DMS53 treated with DMSO at 0.1 percent for 48 hours (cell line): ENCODE data around the gene CCDC74B.
"Not testable (repeated sequence)": the region's sequence is repeated elsewhere in the genome, so short reads cannot be mapped to it uniquely, and the experiment has no call there.

Experiments used
- DNase-seq: peaks from one replicate; lab custom pipeline; 2025; ENCODE audit not compliant: unreplicated experiment; lab: John Stamatoyannopoulos, UW

CCDC74B gene

DNA sequence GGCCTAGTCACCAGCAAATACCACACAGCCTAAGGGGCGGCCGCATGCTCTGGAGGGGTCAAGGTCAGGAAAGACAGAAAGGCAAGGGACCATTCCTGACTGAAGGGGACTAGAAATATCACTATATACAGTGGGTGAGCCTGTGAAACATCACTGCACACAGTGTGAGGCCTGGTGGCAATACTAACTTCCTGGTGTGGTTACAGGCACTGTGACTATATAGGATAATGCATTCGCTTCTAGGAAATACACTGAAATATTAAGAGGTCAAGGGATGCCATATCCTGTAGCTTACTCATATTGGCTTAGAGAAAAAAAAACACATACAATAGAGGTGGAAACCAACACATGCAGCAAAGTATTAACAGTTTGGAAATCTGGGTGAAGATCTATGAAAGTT is 24.3 kb upstream of the CCDC74B start:
- DNase-seq = not testable (repeated sequence)

DNA sequence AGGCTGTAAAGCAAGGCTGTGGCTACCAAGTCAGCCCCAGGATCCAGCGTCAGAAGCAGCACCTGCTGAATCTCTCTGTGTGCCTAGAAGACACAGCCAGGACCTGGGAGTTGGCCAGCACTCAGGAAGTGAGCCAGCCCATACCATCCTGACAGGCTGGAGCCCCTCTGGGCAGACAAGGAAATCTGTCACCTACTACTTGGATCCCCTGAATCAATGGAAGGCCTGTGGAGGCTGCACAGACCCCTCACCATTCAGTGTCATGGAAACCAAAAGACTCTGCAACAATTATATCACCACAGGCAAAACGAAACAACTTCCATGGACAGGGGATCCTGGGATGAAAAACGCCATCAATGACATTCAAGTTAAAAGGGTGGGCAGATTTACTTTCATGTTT is 21.7 kb upstream of the CCDC74B start:
- DNase-seq = not testable (repeated sequence)

DNA sequence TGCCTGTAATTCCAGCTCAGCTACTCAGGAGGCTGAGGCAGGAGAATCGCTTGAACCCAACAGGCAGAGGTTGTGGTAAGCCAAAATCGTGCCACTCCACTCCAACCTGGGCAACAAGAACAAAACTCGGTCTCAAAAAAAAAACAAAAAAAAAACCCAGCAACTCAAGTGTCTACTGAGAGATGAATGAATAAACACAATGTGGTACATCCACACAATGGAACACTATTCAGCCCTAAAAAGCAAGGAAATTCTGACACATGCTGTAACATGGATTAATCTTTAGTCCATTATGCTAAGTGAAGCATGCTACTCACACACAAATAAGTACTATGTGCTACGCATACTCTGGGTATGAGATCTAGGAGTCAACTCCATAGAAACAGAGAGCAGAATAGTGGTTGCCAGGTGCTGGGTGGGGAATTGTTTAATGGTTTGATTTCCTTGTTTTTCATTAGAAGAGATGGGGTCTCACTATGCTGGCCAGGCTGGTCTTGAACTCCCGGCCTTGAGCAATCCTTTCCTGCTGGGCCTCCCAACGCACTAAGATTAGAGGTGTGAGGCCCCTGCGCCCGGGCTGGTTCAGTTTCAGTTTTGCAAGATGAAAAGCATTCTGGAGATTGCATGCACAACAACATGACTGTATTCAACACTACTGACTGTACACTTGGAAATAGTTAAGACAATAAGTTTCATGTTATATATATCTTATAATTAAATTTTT is 20.5 kb upstream of the CCDC74B start:
- no peak for DNase-seq

DNA sequence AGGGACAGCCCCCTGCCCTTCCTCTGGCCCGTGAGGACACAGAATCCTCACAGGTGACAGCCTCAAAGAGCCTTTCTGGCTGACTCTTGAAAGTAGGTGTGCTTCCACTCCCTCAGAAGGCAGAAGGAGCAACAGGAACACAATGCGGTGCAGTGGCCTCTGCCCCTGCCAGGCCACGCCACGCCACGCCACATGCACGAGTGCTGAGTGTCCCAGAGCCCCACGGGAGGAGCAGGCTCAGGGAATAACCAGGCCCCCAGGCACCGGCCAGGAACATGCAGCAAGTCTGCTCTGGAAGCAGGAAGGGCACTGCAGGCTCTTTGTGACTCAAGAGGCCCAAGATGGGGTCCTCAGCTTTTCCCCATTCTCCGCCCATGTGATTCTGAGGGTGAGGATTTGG is 18.1 kb upstream of the CCDC74B start:
- no peak for DNase-seq

DNA sequence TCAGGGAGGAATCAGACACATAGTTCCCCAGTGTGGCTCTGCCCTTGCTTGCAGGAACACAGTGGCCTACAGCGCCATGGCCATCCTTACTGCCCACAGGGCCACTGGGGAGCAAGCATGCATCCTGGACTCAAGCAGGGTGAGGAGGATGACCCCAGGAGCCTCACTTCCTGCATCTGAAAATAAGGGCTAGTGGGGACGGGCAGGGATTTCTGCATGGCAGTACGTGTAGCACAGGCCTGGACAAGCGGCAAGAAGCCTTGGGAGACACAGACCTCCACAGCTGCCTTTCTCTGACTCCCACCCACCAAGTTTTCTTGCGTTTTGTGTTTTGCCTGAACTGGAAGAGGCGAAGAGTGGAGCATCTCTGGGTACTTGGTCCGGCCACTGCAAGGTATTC is 17.6 kb upstream of the CCDC74B start:
- not testable (repeated sequence) for DNase-seq

DNA sequence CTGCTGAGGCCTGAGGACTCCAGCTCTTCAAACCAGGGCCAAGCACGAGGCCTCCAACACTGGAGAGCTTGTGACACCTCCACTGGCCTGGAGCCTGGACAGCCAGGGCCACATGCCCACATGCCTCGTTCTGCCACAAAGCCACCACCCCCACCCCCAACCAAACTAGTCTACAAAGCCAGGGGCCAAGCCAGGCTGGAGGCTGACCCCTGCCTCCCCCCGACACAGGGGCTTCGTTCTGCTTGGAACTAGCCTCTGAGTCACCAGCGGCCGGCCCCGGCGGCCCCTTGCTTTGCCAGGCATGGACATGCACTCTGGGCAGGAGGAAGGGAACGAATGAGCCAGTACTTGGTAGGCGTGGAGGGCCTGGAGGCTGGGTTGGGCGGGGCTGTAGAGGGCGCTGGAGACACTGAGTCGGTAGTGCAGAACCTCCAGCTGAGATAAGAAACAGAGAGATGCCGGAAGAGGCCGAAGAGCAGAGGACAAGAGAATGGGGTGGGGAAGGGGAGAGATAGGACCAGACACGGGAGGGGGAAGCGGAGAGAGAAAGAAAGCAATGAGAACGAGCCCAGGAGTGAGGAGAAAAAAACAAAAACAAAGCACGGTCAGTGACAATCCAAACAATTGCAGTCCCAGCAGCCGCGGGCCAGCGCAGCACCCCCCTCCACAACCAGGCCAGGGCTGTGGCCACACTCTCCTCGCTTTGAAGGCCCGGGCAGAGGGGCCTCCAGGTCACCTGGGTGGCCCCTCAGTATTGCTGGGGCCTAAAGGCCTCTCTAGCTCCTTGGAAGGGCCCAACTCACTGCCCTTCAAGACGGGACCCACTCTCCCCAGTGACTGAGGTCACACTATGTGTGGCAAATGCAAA is 16.2 kb upstream of the CCDC74B start:
- not testable (repeated sequence) for DNase-seq

DNA sequence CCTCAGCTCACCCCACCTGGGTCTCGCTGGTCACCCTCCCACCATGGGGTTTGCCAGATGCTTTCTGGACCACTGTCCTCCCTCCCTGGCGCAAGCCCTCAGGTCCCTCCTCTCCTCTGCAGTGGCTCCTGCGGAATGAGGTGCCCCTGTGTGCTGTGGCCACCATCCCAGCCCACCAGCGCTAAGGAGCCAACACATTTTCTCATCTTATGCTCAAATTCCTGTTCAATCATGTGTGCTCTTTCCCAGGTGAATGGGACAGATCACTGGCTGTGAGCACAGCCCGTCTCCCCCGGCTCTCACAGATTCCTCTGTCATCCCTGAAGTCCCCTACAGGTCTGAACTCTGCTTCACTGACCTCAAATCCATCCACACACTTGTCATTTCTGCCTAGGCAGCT is 15.2 kb upstream of the CCDC74B start:
- DNase-seq = no peak

DNA sequence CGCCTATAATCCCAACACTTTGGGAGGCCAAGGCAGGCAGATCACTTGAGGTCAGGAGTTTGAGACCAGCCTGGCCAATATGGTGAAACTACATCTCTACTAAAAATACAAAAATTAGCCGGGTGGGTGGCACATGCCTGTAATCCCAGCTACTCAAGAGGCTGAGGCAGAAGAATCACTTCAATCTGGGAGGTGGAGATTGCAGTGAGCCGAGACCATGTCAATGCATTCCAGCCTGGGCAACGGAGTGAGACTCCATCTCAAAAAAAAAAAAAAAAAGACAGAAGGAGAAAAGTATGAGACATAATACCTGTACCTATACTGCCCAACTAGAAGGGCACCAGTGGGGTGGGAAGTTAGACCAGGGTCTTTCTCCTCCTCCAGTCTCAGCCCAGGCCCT is 14.5 kb upstream of the CCDC74B start:
- DNase-seq = not testable (repeated sequence)

DNA sequence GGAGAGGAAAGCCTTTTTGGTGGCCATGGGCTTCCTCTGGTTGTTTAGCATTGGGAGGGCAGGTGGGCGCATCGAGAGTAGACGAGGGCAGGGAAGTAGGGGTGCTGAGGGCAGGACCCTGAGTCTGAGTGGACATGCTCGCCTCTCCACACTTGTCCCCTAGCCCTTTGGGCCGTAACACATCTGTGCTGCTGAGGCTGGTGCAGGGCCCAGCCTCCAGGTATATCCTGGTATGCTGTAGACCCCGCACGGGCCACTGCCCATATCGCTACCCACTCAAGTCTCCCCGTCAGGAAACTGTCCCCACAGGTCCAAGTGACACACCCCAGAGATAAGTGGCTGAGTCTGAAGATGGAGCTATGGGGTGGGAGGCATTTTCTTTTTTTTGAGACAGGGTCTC is 13.7 kb upstream of the CCDC74B start:
- DNase-seq = no peak

DNA sequence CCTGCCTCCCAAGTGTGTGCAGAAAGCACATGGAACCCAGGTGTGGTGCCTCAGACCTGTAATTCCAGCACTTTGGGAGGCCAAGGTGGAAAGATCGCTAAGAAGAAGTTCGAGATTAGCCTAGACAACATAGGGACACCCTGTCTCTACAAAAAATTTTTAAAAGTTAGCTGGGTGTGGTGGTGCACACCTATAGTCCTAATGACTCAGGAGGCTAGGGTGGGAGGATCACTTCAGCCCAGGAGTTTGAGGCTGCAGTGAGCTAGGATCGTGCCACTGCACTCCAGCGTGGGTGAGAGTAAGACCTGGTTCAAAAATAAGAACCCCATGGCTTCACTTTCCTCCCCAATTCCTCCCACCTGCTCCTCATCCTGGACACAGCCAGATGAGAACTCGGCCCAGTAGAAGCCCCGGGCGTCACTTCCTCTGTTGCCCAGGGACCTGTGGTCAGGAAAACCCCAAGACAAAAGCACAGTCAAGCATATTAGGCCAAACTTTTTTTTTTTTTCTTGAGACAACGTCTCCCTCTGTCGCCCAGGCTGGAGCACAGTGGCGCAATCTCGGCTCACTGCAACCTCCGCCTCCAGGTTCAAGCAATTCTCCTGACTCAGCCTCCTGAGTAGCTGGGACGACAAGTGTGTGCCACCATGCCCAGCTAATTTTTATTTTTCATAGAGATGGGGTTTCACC is 13.1 kb upstream of the CCDC74B start:
- DNase-seq = not testable (repeated sequence)

DNA sequence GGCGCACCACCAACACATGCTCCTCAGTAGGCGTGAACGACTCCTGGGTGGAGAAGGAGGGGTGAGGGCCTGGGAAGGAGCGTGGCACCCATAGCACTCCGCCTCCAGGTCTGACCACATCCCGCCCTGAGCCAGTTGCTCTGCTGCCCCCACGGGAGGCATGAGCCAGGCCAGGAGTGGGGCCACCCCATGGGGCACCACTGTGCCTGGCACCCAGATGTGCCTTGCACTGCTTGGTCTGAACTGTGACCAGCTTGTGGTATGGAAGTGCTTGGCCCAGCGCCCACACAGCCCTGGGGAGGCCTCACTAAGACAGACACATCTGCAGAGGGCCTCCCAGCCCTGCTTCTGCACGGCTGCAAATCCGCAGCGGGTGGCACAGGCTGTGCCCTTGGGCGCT is 12.4 kb upstream of the CCDC74B start:
- not testable (repeated sequence) for DNase-seq

DNA sequence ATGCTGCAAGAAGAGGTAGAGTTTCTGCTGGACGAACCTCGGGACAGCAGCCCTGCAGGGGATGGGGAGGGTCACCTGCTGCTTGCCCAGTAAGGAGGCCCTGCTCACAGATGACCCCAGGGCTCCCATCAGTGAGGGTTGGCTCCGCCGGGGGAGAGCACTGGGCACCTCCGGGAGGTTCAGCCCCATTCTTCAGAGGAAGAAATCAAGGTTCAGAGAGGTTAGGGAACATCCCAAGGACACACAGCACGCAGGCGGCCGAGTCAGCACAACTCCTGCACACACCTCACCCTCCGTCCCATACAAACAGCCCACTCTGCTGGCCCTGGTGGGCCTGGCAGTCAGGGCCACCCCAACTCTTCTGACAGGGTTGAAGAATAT is 11.7 kb upstream of the CCDC74B start:
- no peak for DNase-seq

DNA sequence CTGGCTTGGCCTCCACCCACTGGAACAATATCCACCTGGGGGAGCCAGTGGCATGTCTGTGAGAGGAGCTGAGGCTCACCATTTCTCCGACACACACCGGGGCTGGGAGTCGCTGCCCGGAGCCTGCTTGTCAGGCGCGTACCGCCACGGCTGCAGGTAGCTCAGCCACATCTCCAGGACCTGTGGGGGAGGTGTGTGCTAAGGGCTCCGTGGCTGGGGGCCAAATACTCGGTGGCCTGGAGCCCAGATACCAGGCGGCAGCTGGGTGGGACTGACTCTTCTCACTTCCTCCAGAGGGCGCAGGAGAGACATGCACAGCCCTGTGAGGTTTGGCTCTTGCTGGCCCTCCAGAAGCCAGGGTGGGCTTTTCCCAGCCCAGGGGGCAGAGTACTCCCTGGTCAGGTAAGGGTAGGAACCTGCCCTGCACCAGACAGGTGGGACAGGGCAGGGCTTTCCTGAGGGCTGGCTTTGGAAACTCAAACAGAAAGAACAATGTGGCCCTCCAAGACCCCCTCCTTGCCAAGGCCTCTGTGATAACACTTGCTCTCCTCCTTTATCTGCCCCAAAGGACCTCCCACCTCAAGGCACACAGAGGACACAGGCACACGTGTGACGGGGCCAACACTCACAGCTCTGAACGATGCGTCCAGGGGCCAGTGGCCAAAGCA is 11.2 kb upstream of the CCDC74B start:
- not testable (repeated sequence) for DNase-seq

DNA sequence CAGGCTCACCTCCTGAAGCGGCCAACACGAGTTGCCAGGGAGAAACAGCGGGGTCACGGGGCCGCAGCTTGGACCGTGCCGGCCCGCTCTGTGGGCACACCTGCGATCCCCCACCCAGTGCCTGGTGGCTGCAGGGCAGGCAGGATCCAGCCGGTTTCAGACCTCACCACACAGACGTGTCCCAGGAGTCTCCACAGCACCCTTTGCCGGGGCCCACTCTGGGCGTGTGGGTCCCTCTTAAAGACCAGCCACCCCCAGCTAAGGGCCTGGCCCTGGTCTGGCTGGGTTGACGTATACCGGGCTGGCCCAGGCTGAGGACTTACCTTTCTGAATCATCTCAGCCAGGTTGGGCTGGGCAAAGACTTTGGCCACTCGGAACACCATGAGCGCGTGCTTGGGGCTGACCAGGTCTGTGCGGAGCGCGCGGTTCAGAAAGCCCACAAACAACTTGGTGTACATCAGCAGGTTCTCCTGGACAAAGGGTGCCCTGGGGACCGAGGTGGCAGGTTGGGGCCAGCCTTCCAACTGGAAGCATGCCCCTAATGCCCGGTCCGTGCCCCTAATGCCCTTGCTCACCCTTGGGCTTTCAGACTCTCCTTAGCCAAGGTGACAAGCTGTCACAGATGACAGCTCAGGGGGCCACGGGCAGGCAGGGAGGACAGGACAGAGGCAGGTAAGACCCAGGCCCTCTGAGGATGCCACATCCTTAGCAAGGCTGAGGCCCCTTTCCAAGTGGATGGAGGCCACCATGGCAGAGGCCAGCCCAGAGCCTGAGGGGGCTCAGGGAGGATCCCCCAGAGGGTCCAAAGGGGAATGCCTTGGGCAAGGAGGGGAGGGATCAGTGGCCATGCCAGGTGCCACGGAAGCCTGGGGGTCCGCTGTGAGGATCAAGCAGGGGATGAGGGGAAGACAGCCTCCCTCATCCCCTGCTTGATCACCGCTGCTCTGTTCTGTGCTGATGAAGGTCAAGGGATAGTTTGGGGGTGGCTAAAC is 10.2 kb upstream of the CCDC74B start:
- DNase-seq = no peak

DNA sequence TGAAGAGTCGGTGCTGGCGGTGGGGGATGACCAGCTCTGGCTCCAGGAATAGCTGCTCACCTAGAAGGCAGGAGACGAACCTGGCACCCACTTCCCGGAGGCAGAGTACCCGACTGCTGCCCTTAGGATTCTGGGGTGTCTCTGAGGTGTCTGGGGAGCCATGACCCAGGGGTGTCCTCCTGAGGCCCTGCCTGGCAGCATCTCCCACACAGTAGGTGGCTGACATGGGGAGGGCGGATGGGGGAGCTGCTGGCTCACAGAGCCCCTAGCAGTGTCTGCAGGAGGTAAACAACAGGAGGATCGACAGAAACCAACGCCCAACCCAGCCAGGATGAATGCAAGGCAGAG is 9.5 kb upstream of the CCDC74B start:
- DNase-seq = not testable (repeated sequence)

DNA sequence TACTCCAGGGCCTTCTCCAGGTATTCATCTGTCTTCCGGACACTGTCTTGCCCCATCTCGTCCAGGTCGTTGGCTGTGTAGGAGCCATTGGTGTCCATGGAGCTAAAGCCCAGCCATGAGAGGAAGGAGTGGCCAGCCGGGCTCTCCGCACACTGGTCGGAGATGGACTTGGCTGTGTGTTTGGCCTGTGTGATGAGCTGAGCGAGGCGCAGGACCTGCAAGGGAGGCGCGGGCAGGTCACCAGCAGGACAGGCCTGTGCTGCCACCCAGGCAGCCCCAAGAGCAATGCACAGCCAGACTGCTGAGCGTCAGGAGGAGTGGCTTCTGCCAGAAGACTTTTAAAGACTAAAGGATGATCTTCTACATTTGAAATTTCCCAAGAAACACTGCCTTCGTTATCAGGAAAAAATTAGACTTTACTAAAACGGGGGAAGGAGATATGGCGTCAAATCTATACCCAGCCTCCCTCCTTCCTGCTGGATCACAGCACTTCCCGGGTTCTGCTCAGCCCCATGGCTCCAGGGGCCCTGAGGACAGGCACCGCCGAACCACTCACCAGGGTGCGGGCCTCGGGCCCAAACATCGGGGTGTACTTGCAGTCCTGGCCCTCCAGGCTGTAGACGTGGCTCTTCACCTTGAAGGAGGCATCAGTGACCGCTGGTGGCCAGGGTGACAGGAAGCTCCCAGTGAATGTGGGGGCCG is 9.0 kb upstream of the CCDC74B start:
- DNase-seq = not testable (repeated sequence)

DNA sequence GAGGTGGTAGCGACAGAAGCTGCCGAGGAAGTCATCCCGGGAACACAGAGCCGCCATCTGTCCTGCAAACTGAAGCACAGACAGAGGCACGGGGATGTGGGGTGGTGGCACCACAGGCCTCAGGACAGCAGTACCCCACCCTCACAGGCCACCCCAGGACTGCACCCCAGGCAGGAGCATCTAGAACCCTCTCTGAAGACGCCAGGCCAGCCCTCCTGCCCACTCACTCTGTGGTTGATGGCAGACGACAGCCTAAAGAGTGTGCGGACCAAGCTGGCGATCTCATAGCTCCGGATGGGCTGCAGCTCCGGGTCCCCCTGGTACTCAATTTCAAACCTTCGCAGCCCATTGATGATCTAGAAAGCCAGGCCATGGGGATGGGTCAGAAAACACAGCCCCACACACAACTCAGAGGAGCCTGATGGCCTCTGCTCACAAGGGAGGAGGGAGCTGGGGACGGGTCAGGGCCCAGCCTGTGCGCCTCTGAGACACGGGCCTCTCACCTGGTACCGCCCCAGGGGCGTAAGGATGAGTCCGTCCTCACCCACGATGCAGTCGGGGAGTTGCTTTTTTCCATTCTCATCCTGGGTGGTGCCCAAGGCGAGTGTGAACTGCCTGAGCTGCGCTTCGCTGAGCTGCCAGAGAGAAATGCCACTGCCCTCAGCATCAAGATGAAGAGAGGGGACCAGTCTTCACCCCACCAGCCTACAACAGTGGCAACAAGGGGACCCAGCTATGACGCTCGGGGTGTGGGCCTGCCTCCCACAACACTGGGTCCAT is 8.1 kb upstream of the CCDC74B start:
- no peak for DNase-seq

DNA sequence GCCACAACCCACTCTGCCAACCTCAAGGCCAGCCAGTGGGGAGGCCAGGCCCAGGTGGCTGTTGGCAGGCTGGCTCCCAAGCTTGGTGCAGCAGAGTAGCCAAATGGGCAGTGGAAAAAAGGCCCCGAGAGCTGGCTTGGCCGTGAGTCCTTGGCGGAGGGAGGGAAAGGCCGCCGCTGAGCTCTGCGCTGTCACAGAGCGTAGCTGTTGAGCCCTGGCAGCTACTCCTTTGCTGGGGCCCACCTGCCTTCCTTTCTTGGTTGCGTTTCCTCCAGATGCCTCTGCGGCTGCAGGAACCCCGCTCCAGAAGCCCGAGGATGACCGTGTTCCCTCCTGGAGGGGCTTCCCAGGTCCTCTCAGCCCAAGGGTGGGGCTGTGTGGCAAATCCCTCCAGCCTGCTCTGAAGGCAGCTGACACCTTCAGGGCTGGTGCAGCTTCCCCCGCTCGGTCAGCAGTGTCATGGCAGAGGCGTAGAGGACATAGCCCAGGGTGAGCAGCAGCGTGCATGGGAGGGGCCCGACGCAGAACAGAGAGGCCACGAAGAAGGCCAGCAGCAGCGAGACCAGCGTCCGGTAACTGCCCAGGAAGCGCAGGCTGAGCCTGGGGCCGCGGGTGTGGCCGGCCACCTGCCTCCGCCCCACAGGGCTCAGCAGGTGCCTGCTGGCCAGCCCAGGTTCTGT is 7.4 kb upstream of the CCDC74B start:
- DNase-seq = not testable (repeated sequence)
